ENCODE measurements around the gene INTS11. TPM values are rescaled to one million over a fixed set of nuclear protein-coding genes. Genes with fewer than 3 reads are reported as not detected.

The INTS11 gene
- total RNA-seq, 1 donor from 2014 or later, result 66.3 TPM

DNA sequence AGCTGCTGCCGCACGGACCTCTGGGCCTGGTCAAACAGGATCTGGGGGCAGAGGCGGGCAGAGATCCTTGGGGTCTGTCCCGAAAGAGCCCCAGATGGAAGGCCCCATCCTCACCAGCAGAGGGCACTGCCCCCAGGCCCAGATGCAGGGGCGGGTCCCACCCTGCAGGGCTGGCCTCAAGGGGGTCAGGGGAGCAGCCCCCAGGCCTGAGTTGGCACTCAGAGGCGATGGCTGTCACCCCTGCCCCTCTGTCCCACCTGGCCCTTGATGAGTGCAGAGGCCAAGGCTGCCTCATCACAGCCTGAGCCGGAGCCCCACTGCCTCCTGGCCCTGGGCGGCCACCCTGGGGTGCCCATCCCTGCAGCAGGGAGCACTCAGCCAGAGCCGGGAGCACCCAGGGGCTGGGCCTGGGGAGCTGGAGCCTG lies 22.4 kb downstream of the INTS11 start:
- H3K4me3 ChIP-seq (ENCODE audit: low read depth, low read length), result no peak overlapping the region
- FAIRE-seq (no peak), DNase-seq (ENCODE audit: low read depth) (no peak)
- peaks cover 1% of the 10 kb centered on the region for H3K36me3 ChIP-seq (ENCODE audit: control insufficient read depth, insufficient read depth, low read length)
- H3K27me3 ChIP-seq (ENCODE audit: control insufficient read depth, insufficient read depth, low read length), result no peaks in the 10 kb centered on the region
- TF ChIP-seq CTCF (IDR thresholded peaks at IDR 0.05; ENCODE audit: insufficient read depth, low read length, severe bottlenecking), result peak; percentile 50

DNA sequence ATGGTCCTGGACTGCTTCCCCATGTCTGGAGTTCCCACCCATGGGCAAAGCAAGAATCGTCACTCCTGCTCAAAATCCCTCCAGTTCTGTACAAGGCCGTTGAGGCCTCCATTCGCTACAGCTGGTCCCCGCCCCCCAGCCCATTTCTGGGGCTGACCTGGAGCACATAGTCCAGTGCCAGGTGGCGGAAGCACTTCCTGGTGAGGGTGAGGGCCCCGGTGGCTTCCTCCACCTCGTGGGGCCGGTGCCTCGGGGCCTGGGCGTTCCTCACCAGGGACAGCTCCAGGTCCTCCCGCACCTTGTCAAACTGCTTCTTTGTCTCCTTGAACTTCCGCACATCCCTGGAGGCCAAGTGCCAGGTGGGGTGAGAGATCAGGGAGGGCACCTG lies 24.1 kb downstream of the INTS11 start:
- peaks cover 2% of the 10 kb centered on the region for H3K36me3 ChIP-seq (ENCODE audit: control insufficient read depth, insufficient read depth, low read length)
- TF ChIP-seq CTCF (IDR thresholded peaks at IDR 0.05; ENCODE audit: insufficient read depth, low read length, severe bottlenecking), result no peak
- FAIRE-seq (no peak), DNase-seq (ENCODE audit: low read depth) (no peak)
- no peaks in the 10 kb centered on the region for H3K27me3 ChIP-seq (ENCODE audit: control insufficient read depth, insufficient read depth, low read length)
- H3K4me3 ChIP-seq (ENCODE audit: low read depth, low read length), result no peak overlapping the region

- Histone ChIP-seq H3K27me3 (ENCODE audit: control insufficient read depth, insufficient read depth, low read length) (no peaks in the 10 kb centered on the region), H3K4me3 (ENCODE audit: low read depth, low read length) (no peak overlapping the region), H3K36me3 (ENCODE audit: control insufficient read depth, insufficient read depth, low read length) (peaks cover 4% of the 10 kb centered on the region)
- TF ChIP-seq CTCF (IDR thresholded peaks at IDR 0.05; ENCODE audit: insufficient read depth, low read length, severe bottlenecking), result peak; percentile 42
- no peak for DNase-seq (ENCODE audit: low read depth)
- FAIRE-seq, result no peak
These were observed 24.6 kb downstream of the INTS11 start for GRCh38 chr1:1299686-1300351.

DNA sequence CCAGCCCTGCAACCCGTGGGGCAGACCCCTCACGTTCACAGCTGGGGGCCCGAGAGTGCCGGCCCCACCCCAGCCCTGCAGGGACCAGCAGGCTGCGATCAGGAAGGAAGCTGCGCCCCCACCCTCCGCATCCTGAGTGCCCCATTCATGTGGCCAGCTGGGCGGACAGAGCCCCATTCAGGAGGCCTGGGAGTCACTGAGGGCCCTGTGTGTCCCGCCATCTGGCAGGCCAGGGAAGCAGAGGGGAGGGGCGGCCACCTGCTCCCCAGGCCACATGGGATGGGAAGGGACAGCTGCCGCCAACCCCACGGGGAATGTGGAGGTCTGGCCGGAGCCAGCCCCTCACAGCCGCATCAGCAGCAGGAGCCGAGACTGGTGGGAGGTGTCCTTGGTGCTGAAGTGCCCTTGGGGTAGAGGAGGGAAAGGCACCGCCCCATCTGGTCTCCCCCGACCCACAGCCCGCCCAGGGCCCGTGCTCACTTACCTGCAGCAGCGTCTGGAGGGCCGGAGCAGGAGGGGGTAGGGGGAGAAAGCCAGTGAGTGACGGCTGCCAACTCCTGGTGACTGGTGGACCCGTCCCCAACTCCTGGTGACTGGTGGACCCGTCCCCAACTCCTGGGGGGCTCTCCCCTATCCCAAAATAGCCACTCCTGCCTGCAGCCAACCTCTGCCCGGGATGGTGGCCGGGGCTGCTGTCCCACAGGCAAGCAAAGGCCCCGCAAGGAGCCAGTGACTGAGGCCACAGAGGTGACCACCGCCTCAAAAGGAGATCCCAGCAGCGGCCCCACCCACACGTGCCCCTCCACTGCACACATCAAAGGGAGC lies 25.4 kb downstream of the INTS11 start:
- FAIRE-seq, result no peak
- Histone ChIP-seq H3K4me3 (ENCODE audit: low read depth, low read length) (no peak overlapping the region), H3K27me3 (ENCODE audit: control insufficient read depth, insufficient read depth, low read length) (no peaks in the 10 kb centered on the region), H3K36me3 (ENCODE audit: control insufficient read depth, insufficient read depth, low read length) (peaks cover 4% of the 10 kb centered on the region)
- DNase-seq (ENCODE audit: low read depth), result no peak
- no peak for TF ChIP-seq CTCF (IDR thresholded peaks at IDR 0.05; ENCODE audit: insufficient read depth, low read length, severe bottlenecking)

DNA sequence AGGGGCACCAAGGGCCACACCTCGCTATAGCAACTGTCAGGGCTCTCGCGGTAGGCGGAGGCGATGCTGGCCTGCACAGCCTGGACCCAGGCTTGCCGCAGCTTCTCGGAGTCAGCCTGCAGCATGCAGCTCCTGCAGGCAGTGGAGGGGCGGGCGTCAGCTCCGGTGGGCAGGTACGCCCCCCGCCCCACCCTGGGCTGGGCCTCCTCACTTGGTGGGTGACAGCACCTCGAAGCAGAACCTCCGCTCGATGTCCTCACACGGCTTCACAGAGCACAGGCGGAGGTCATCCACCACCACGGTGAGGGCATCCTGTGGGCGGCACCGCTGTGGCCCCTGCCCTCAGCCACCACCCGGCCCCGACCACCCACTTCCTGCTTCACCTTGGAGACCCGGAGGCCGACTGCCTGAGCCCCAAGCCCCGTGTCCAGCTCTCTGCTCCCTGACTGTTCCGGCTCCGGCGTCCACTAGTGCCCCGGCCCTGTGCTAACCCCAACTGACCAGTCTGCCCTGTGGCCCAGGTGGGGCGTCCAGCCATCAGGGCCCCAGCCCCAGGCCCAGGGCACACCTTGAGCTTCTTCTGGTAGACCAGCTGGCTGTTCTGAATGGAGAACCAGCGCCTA lies 26.5 kb downstream of the INTS11 start:
- no peak for FAIRE-seq
- H3K27me3 ChIP-seq (ENCODE audit: control insufficient read depth, insufficient read depth, low read length), result no peaks in the 10 kb centered on the region
- H3K4me3 ChIP-seq (ENCODE audit: low read depth, low read length), result no peak overlapping the region
- H3K36me3 ChIP-seq (ENCODE audit: control insufficient read depth, insufficient read depth, low read length), result peaks cover 6% of the 10 kb centered on the region
- DNase-seq (ENCODE audit: low read depth), result no peak
- TF ChIP-seq CTCF (IDR thresholded peaks at IDR 0.05; ENCODE audit: insufficient read depth, low read length, severe bottlenecking), result no peak
